Calu3 (cell line): Measurements from ENCODE around the gene MYO7A. TPM values are rescaled to one million over a fixed set of nuclear protein-coding genes. Genes with fewer than 3 reads are reported as not detected.

ENCODE experiments used
- BruUV-seq: library from RNA; stranded (reverse); fragments of 400-500 nt; replicated peaks from 2 replicates; lab custom pipeline; 2021; lab: Mats Ljungman, UMichigan
- CTCF ChIA-PET: fragments of 300-600 bp; sonication (Branson Sonifier 250); formaldehyde crosslinking; loops from one replicate; lab custom pipeline; 2022; ENCODE audit warnings: antibody characterized with exemption; lab: Charles Lee
- DNase-seq: peaks from one replicate; pipeline ENCODE4 v3.0.0; 2022
- H3K27ac Mint-ChIP-seq: one replicate; pipeline ENCODE4 v1.8.0; 2022; ENCODE audit warnings: mixed read lengths; ENCODE audit not compliant: unreplicated experiment
- H3K27me3 Mint-ChIP-seq: one replicate; pipeline ENCODE4 v1.8.0; 2022; ENCODE audit warnings: mixed read lengths; ENCODE audit not compliant: unreplicated experiment
- H3K36me3 Mint-ChIP-seq: one replicate; pipeline ENCODE4 v1.8.0; 2022; ENCODE audit warnings: mild to moderate bottlenecking, moderate library complexity, mixed read lengths; ENCODE audit not compliant: insufficient read depth, unreplicated experiment
- H3K4me1 Mint-ChIP-seq: one replicate; pipeline ENCODE4 v1.8.0; 2022; ENCODE audit warnings: mild to moderate bottlenecking, low read depth, mixed read lengths; ENCODE audit not compliant: unreplicated experiment
- H3K4me3 Mint-ChIP-seq: one replicate; pipeline ENCODE4 v1.8.0; 2022; ENCODE audit warnings: mild to moderate bottlenecking, low read depth, moderate library complexity, mixed read lengths; ENCODE audit not compliant: unreplicated experiment
- H3K9me3 Mint-ChIP-seq: one replicate; pipeline ENCODE4 v1.8.0; 2022; ENCODE audit warnings: low read depth, mixed read lengths; ENCODE audit not compliant: unreplicated experiment
- CTCF ChIP-seq: fragments of 200-600 bp; IDR thresholded peaks from one replicate; pipeline ENCODE4 v1.8.0; 2022; ENCODE audit warnings: antibody characterized with exemption; ENCODE audit not compliant: unreplicated experiment
- intact Hi-C: fragments of 100-400 bp; cut with micrococcal nuclease; formaldehyde crosslinking; loops from one replicate; pipeline ENCODE4 v1.10.0; 2022; ENCODE audit not compliant: unreplicated experiment
- total RNA-seq: library from RNA; stranded (reverse); gene quantifications from 2 replicates; pipeline ENCODE4 v1.2.3, GENCODE V29; 2022

MYO7A gene
- total RNA-seq, 1 experiment from 2014 or later, result 3.7 TPM

- TF ChIP-seq CTCF, result no peak
- Mint-ChIP-seq H3K36me3 (peaks cover 5% of the 10 kb centered on the region), H3K4me3 (no peak overlapping the region), H3K9me3 (no peaks in the 10 kb centered on the region), H3K4me1 (no peaks in the 10 kb centered on the region), H3K27me3 (peaks cover 4% of the 10 kb centered on the region), H3K27ac (no peak overlapping the region)
- no peak for DNase-seq
- intact Hi-C loops, result no loop called here
- CTCF ChIA-PET, result no interaction called here
- no TSS peak for BruUV-seq
Observed at GRCh38 chr11:77176996-77177395, 49.0 kb downstream of the MYO7A start.

- CTCF ChIA-PET, result no interaction called here
- DNase-seq, result no peak
- intact Hi-C loops, result no loop called here
Observed at GRCh38 chr11:77178150-77178549, 50.1 kb downstream of the MYO7A start.

GRCh38 chr11:77179048-77179447, 51.0 kb downstream of the MYO7A start:
- no peak overlapping the region for H3K27ac Mint-ChIP-seq
- no peaks in the 10 kb centered on the region for H3K4me1 Mint-ChIP-seq
- TF ChIP-seq CTCF, result no peak
- no TSS peak for BruUV-seq
- CTCF ChIA-PET, result interaction anchor here (0.6 kb wide), 1 partner anchor 85 kb away, joined by 3 read pairs; no protein-coding TSS in a partner anchor
- no peak for DNase-seq
- H3K27me3 Mint-ChIP-seq, result peaks cover 22% of the 10 kb centered on the region
- intact Hi-C loops, result no loop called here
- no peak overlapping the region for H3K4me3 Mint-ChIP-seq
- H3K9me3 Mint-ChIP-seq, result no peaks in the 10 kb centered on the region
- peaks cover 6% of the 10 kb centered on the region for H3K36me3 Mint-ChIP-seq

More at GRCh38 chr11:77178150-77178549, 50.1 kb downstream of the MYO7A start:
- H3K27me3 Mint-ChIP-seq, result peaks cover 16% of the 10 kb centered on the region
- TF ChIP-seq CTCF, result no peak
- H3K9me3 Mint-ChIP-seq, result no peaks in the 10 kb centered on the region
- H3K4me1 Mint-ChIP-seq, result no peaks in the 10 kb centered on the region
- no peak overlapping the region for H3K4me3 Mint-ChIP-seq
- H3K36me3 Mint-ChIP-seq, result peaks cover 6% of the 10 kb centered on the region
- no TSS peak for BruUV-seq
- no peak overlapping the region for H3K27ac Mint-ChIP-seq

GRCh38 chr11:77179681-77180080, 51.6 kb downstream of the MYO7A start:
- Mint-ChIP-seq H3K4me3 (no peak overlapping the region), H3K4me1 (no peaks in the 10 kb centered on the region), H3K36me3 (peaks cover 6% of the 10 kb centered on the region), H3K9me3 (no peaks in the 10 kb centered on the region), H3K27ac (no peak overlapping the region), H3K27me3 (peaks cover 22% of the 10 kb centered on the region)
- DNase-seq, result no peak
- no TSS peak for BruUV-seq
- TF ChIP-seq CTCF, result no peak
- intact Hi-C loops, result no loop called here
- CTCF ChIA-PET, result interaction anchor here (0.6 kb wide), 1 partner anchor 85 kb away, joined by 3 read pairs; no protein-coding TSS in a partner anchor
